Measurements from ENCODE around the gene FRRS1. TPM values are rescaled to one million over a fixed set of nuclear protein-coding genes. Genes with fewer than 3 reads are reported as not detected.

Gene FRRS1
- total RNA-seq, 1 experiment from 2014 or later = 11.1 TPM

DNA sequence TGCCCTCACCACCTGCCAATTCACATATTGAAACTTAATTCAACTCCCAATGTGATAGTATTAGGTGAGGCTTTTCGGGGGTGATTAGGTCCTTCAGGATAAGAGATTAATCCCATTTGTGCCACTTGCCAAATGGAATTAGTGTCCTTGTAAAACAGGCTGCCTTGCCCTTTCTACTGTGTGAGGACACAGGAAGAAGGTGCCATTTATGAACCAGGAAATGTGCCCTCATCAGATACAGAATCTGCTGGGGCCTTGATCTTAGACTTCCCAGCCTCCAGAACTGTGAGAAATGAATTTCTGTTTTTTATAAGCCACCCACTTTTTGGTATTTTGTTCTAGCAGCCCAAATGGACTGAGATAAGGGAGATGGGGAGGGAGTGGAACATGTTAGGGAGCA, 44.6 kb upstream of the FRRS1 start:
- DNase-seq = no peak
- TF ChIP-seq CTCF (IDR thresholded peaks at IDR 0.05; ENCODE audit: insufficient read depth in 1 of 2, low read depth in 1 of 2, low read length in 1 of 2, severe bottlenecking in 1 of 2, unreplicated experiment in 1 of 2) = no peak
- Histone ChIP-seq H3K4me3 (ENCODE audit: low read depth, low read length) (no peak overlapping the region), H3K9me3 (no peaks in the 10 kb centered on the region), H3K27me3 (replicated peaks; ENCODE audit: control insufficient read depth, insufficient read depth, low read length) (no peaks in the 10 kb centered on the region), H3K4me1 (0 out of 2 replicates have a peak, but pooled peaks cover 3% of the 10 kb centered on the region), H3K36me3 (ENCODE audit: control insufficient read depth, insufficient read depth, low read length) (no peaks in the 10 kb centered on the region)
- Mint-ChIP-seq H3K9me3 (ENCODE audit: unreplicated experiment) (no peaks in the 10 kb centered on the region), H3K4me3 (ENCODE audit: unreplicated experiment) (no peak overlapping the region), H3K4me1 (ENCODE audit: low read depth, unreplicated experiment) (peaks cover 11% of the 10 kb centered on the region), H3K27me3 (ENCODE audit: insufficient read depth, unreplicated experiment) (no peaks in the 10 kb centered on the region), H3K27ac (ENCODE audit: unreplicated experiment) (no peak overlapping the region), H3K36me3 (ENCODE audit: insufficient read depth, unreplicated experiment) (no peaks in the 10 kb centered on the region)
- intact Hi-C loops (cut with micrococcal nuclease; ENCODE audit: unreplicated experiment) = no loop called here
- no TSS peak for BruUV-seq (replicated peaks)
- ChIA-PET POLR2A (no interaction called here), CTCF (no interaction called here)

- Mint-ChIP-seq H3K27me3 (ENCODE audit: insufficient read depth, unreplicated experiment) (no peaks in the 10 kb centered on the region), H3K4me3 (ENCODE audit: unreplicated experiment) (no peak overlapping the region), H3K36me3 (ENCODE audit: insufficient read depth, unreplicated experiment) (no peaks in the 10 kb centered on the region), H3K4me1 (ENCODE audit: low read depth, unreplicated experiment) (no peaks in the 10 kb centered on the region), H3K27ac (ENCODE audit: unreplicated experiment) (no peak overlapping the region), H3K9me3 (ENCODE audit: unreplicated experiment) (no peaks in the 10 kb centered on the region)
- no peaks in the 10 kb centered on the region for H3K9me3 ChIP-seq
- H3K27me3 ChIP-seq (replicated peaks; ENCODE audit: control insufficient read depth, insufficient read depth, low read length) = no peaks in the 10 kb centered on the region
- no peaks in the 10 kb centered on the region for H3K36me3 ChIP-seq (ENCODE audit: control insufficient read depth, insufficient read depth, low read length)
- BruUV-seq (replicated peaks) = no TSS peak
- ChIA-PET POLR2A (no interaction called here), CTCF (no interaction called here)
- TF ChIP-seq CTCF (IDR thresholded peaks at IDR 0.05; ENCODE audit: insufficient read depth in 1 of 2, low read depth in 1 of 2, low read length in 1 of 2, severe bottlenecking in 1 of 2, unreplicated experiment in 1 of 2) = peak in 1 of 2 experiments; percentile 3
- H3K4me3 ChIP-seq (ENCODE audit: low read depth, low read length) = no peak overlapping the region
- intact Hi-C loops (cut with micrococcal nuclease; ENCODE audit: unreplicated experiment) = loop anchor here (1.0 to 10.0 kb wide), 6 partner anchors 28 to 1060 kb away; partner anchors contain the start of genes AGL, SASS6 and TRMT13
- DNase-seq = peak; percentile 49 to 58
- 0 out of 2 replicates have a peak, but pooled peaks cover 3% of the 10 kb centered on the region for H3K4me1 ChIP-seq
Observed at GRCh38 chr1:99808391-99809115, 42.1 kb upstream of the FRRS1 start.

DNA sequence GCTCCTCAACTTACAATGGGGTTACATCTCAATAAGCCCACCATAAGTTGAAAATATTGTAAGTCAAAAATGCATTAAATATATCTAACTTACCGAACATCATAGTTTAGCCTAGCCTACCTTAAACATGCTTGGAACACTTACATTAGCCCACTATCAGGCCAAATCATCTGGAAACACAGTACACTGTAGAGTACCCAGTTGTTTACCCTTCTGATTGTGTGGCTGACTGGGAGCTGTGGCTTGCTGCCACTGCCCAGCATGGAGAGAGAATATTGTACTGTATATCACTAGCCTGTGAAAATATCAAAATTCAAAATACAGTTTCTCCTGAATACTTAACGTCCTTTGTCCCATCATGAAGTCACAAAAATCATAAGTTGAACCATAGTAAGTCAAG, 40.4 kb upstream of the FRRS1 start:
- 0 out of 2 replicates have a peak, but pooled peaks cover 3% of the 10 kb centered on the region for H3K4me1 ChIP-seq
- H3K27ac Mint-ChIP-seq (ENCODE audit: unreplicated experiment) = no peak overlapping the region
- H3K9me3 Mint-ChIP-seq (ENCODE audit: unreplicated experiment) = no peaks in the 10 kb centered on the region
- no peaks in the 10 kb centered on the region for H3K27me3 ChIP-seq (replicated peaks; ENCODE audit: control insufficient read depth, insufficient read depth, low read length)
- ChIA-PET POLR2A (no interaction called here), CTCF (no interaction called here)
- H3K27me3 Mint-ChIP-seq (ENCODE audit: insufficient read depth, unreplicated experiment) = no peaks in the 10 kb centered on the region
- no peaks in the 10 kb centered on the region for H3K36me3 ChIP-seq (ENCODE audit: control insufficient read depth, insufficient read depth, low read length)
- intact Hi-C loops (cut with micrococcal nuclease; ENCODE audit: unreplicated experiment) = loop anchor here (10.0 kb wide), 1 partner anchor 328 kb away; the partner anchor contains the start of genes SASS6 and TRMT13
- no peaks in the 10 kb centered on the region for H3K36me3 Mint-ChIP-seq (ENCODE audit: insufficient read depth, unreplicated experiment)
- H3K9me3 ChIP-seq = no peaks in the 10 kb centered on the region
- BruUV-seq (replicated peaks) = no TSS peak
- no peak for DNase-seq
- H3K4me3 ChIP-seq (ENCODE audit: low read depth, low read length) = no peak overlapping the region
- no peaks in the 10 kb centered on the region for H3K4me1 Mint-ChIP-seq (ENCODE audit: low read depth, unreplicated experiment)
- H3K4me3 Mint-ChIP-seq (ENCODE audit: unreplicated experiment) = no peak overlapping the region
- no peak for TF ChIP-seq CTCF (IDR thresholded peaks at IDR 0.05; ENCODE audit: insufficient read depth in 1 of 2, low read depth in 1 of 2, low read length in 1 of 2, severe bottlenecking in 1 of 2, unreplicated experiment in 1 of 2)

All from Caco-2 (cell line).